Stimulated activated memory B cell treated with anti-CD40 and anti-IgM and Interleukin-4, amounts not matched to agents 10 μg/mL and 1 μg/mL and 100 μg/mL, for 72 hours (primary cell): ENCODE results near the gene OPN1LW.
"Not testable (repeated sequence)": the region's sequence is repeated elsewhere in the genome, so short reads cannot be mapped to it uniquely, and the experiment has no call there.

Experiments
- ATAC-seq: fragments of 150-1000 bp; cut with Tn5 transposase; 2 replicates; pipeline ENCODE4 v1.10.0; 2021
- H3K27ac Mint-ChIP-seq: one replicate; pipeline ENCODE4 v1.8.0; 2022; ENCODE audit warnings: mild to moderate bottlenecking, mixed read lengths
- H3K27me3 Mint-ChIP-seq: one replicate; pipeline ENCODE4 v1.8.0; 2022; ENCODE audit warnings: mixed read lengths
- H3K36me3 Mint-ChIP-seq: one replicate; pipeline ENCODE4 v1.8.0; 2022; ENCODE audit warnings: mixed read lengths
- H3K4me1 Mint-ChIP-seq: one replicate; pipeline ENCODE4 v1.8.0; 2022; ENCODE audit warnings: mixed read lengths
- H3K4me3 Mint-ChIP-seq: one replicate; pipeline ENCODE4 v1.8.0; 2022; ENCODE audit warnings: mild to moderate bottlenecking, moderate library complexity, mixed read lengths
- H3K9me3 Mint-ChIP-seq: one replicate; pipeline ENCODE4 v1.8.0; 2022; ENCODE audit warnings: mixed read lengths

The OPN1LW gene

GRCh38 chrX:154121961-154122360, 22.1 kb upstream of the OPN1LW start:
- H3K27ac Mint-ChIP-seq, result peak overlapping the region; percentile 22
- H3K27me3 Mint-ChIP-seq, result no peaks in the 10 kb centered on the region
- no peak overlapping the region for H3K4me3 Mint-ChIP-seq
- no peaks in the 10 kb centered on the region for H3K36me3 Mint-ChIP-seq
- H3K9me3 Mint-ChIP-seq, result no peaks in the 10 kb centered on the region
- no peak for ATAC-seq
- peaks cover 6% of the 10 kb centered on the region for H3K4me1 Mint-ChIP-seq

GRCh38 chrX:154123241-154124219, 20.5 kb upstream of the OPN1LW start:
- ATAC-seq, result peak; percentile 66
- H3K27ac Mint-ChIP-seq, result peak overlapping the region; percentile 46
- no peaks in the 10 kb centered on the region for H3K36me3 Mint-ChIP-seq
- H3K27me3 Mint-ChIP-seq, result no peaks in the 10 kb centered on the region
- no peak overlapping the region for H3K4me3 Mint-ChIP-seq
- H3K9me3 Mint-ChIP-seq, result no peaks in the 10 kb centered on the region
- H3K4me1 Mint-ChIP-seq, result peaks cover 6% of the 10 kb centered on the region

- H3K4me1 Mint-ChIP-seq, result peaks cover 6% of the 10 kb centered on the region
- no peaks in the 10 kb centered on the region for H3K36me3 Mint-ChIP-seq
- H3K4me3 Mint-ChIP-seq, result no peak overlapping the region
- H3K9me3 Mint-ChIP-seq, result no peaks in the 10 kb centered on the region
- ATAC-seq, result no peak
- H3K27ac Mint-ChIP-seq, result no peak overlapping the region
- no peaks in the 10 kb centered on the region for H3K27me3 Mint-ChIP-seq
These were observed 18.5 kb upstream of the OPN1LW start for GRCh38 chrX:154125391-154126040.

- Mint-ChIP-seq H3K9me3 (no peaks in the 10 kb centered on the region), H3K27ac (no peak overlapping the region), H3K4me1 (peaks cover 6% of the 10 kb centered on the region), H3K4me3 (no peak overlapping the region), H3K27me3 (no peaks in the 10 kb centered on the region), H3K36me3 (no peaks in the 10 kb centered on the region)
- no peak for ATAC-seq
These were observed 17.9 kb upstream of the OPN1LW start for GRCh38 chrX:154126101-154126500.

- H3K4me3 Mint-ChIP-seq, result no peak overlapping the region
- H3K27ac Mint-ChIP-seq, result no peak overlapping the region
- H3K9me3 Mint-ChIP-seq, result no peaks in the 10 kb centered on the region
- H3K4me1 Mint-ChIP-seq, result peaks cover 12% of the 10 kb centered on the region
- ATAC-seq, result no peak
- H3K27me3 Mint-ChIP-seq, result no peaks in the 10 kb centered on the region
- H3K36me3 Mint-ChIP-seq, result no peaks in the 10 kb centered on the region
These were observed 12.1 kb upstream of the OPN1LW start for GRCh38 chrX:154131955-154132354.

- H3K27ac Mint-ChIP-seq, result no peak overlapping the region
- H3K36me3 Mint-ChIP-seq, result no peaks in the 10 kb centered on the region
- H3K9me3 Mint-ChIP-seq, result no peaks in the 10 kb centered on the region
- no peak overlapping the region for H3K4me3 Mint-ChIP-seq
- peaks cover 12% of the 10 kb centered on the region for H3K4me1 Mint-ChIP-seq
- no peak for ATAC-seq
- H3K27me3 Mint-ChIP-seq, result no peaks in the 10 kb centered on the region
These were observed 11.7 kb upstream of the OPN1LW start for GRCh38 chrX:154132366-154132765.

- ATAC-seq, result no peak
- no peaks in the 10 kb centered on the region for H3K9me3 Mint-ChIP-seq
- H3K36me3 Mint-ChIP-seq, result no peaks in the 10 kb centered on the region
- H3K27me3 Mint-ChIP-seq, result no peaks in the 10 kb centered on the region
- peak overlapping the region; percentile 90 for H3K27ac Mint-ChIP-seq
- H3K4me1 Mint-ChIP-seq, result peaks cover 12% of the 10 kb centered on the region
- peak overlapping the region; percentile 66 for H3K4me3 Mint-ChIP-seq
These were observed 8.4 kb upstream of the OPN1LW start for GRCh38 chrX:154135458-154136229.

- Mint-ChIP-seq H3K27me3 (no peaks in the 10 kb centered on the region), H3K36me3 (no peaks in the 10 kb centered on the region), H3K4me3 (peak overlapping the region; percentile 80), H3K27ac (peak overlapping the region; percentile 90), H3K9me3 (no peaks in the 10 kb centered on the region), H3K4me1 (peaks cover 12% of the 10 kb centered on the region)
- peak; percentile 85 for ATAC-seq
These were observed 7.3 kb upstream of the OPN1LW start for GRCh38 chrX:154136627-154137161.

- Mint-ChIP-seq H3K27me3 (no peaks in the 10 kb centered on the region), H3K4me3 (no peak overlapping the region), H3K4me1 (peaks cover 12% of the 10 kb centered on the region), H3K27ac (no peak overlapping the region), H3K9me3 (no peaks in the 10 kb centered on the region), H3K36me3 (no peaks in the 10 kb centered on the region)
- ATAC-seq, result no peak
These were observed 5.2 kb upstream of the OPN1LW start for GRCh38 chrX:154138857-154139256.

GRCh38 chrX:154140206-154140605, 3.8 kb upstream of the OPN1LW start:
- Mint-ChIP-seq H3K27ac (no peak overlapping the region), H3K4me3 (no peak overlapping the region), H3K36me3 (no peaks in the 10 kb centered on the region), H3K27me3 (no peaks in the 10 kb centered on the region), H3K9me3 (no peaks in the 10 kb centered on the region), H3K4me1 (peaks cover 12% of the 10 kb centered on the region)
- no peak for ATAC-seq

GRCh38 chrX:154140742-154141141, 3.3 kb upstream of the OPN1LW start:
- ATAC-seq, result no peak
- H3K27ac Mint-ChIP-seq, result no peak overlapping the region
- no peaks in the 10 kb centered on the region for H3K27me3 Mint-ChIP-seq
- no peaks in the 10 kb centered on the region for H3K36me3 Mint-ChIP-seq
- no peak overlapping the region for H3K4me3 Mint-ChIP-seq
- peaks cover 8% of the 10 kb centered on the region for H3K4me1 Mint-ChIP-seq
- H3K9me3 Mint-ChIP-seq, result no peaks in the 10 kb centered on the region

GRCh38 chrX:154142386-154142785, 1.7 kb upstream of the OPN1LW start:
- Mint-ChIP-seq H3K27me3 (no peaks in the 10 kb centered on the region), H3K36me3 (no peaks in the 10 kb centered on the region), H3K4me1 (no peaks in the 10 kb centered on the region), H3K9me3 (no peaks in the 10 kb centered on the region), H3K4me3 (no peak overlapping the region), H3K27ac (no peak overlapping the region)
- no peak for ATAC-seq

GRCh38 chrX:154142950-154143745, 895 bp upstream of the OPN1LW start:
- no peaks in the 10 kb centered on the region for H3K36me3 Mint-ChIP-seq
- no peaks in the 10 kb centered on the region for H3K9me3 Mint-ChIP-seq
- no peak overlapping the region for H3K4me3 Mint-ChIP-seq
- no peaks in the 10 kb centered on the region for H3K27me3 Mint-ChIP-seq
- H3K4me1 Mint-ChIP-seq, result no peaks in the 10 kb centered on the region
- no peak overlapping the region for H3K27ac Mint-ChIP-seq
- ATAC-seq, result no peak

GRCh38 chrX:154151030-154151429, 7.0 kb downstream of the OPN1LW start:
- not testable (repeated sequence) for H3K36me3 Mint-ChIP-seq, H3K4me3 Mint-ChIP-seq, H3K27me3 Mint-ChIP-seq, H3K27ac Mint-ChIP-seq, H3K4me1 Mint-ChIP-seq, H3K9me3 Mint-ChIP-seq, ATAC-seq
